HepG2 (cell line): ENCODE data around the gene MCF2L. TPM values are rescaled to one million over a fixed set of nuclear protein-coding genes. Genes with fewer than 3 reads are reported as not detected.
A peak's percentile ranks its signal among the peaks of the same experiment; 100 is the strongest.

Source experiments
- DNMT1 ChIP-seq: sonication (generic); formaldehyde crosslinking; IDR thresholded peaks from 2 replicates; pipeline ENCODE4 v1.5.1; 2020; ENCODE audit warnings: mild to moderate bottlenecking, missing genetic modification reagents
- ELF3 ChIP-seq: IDR thresholded peaks from 2 replicates; pipeline ENCODE4 v1.6.1; 2016; ENCODE audit warnings: missing genetic modification reagents, missing compliant biosample characterization
- ETV6 ChIP-seq: sonication (generic); formaldehyde crosslinking; conservative IDR thresholded peaks from 2 replicates; pipeline ENCODE4 v1.4.0; 2020; ENCODE audit warnings: missing genetic modification reagents
- GABPA ChIP-seq, 2 experiments: IDR thresholded peaks; 2 replicates each; pipeline ENCODE4 v1.6.1; 2011 to 2016; ENCODE audit warnings: low read depth in 2 of 2, low read length in 1 of 2, missing biosample characterization in 1 of 2, missing genetic modification characterization in 1 of 2
- HDAC1 ChIP-seq: sonication (generic); formaldehyde crosslinking; IDR thresholded peaks from 2 replicates; pipeline ENCODE4 v1.5.1; 2020; ENCODE audit warnings: mild to moderate bottlenecking, missing genetic modification reagents
- HNRNPK ChIP-seq: fragments of 200-400 bp; formaldehyde crosslinking; IDR thresholded peaks from 2 replicates; pipeline ENCODE4 v1.6.1; 2018; ENCODE audit warnings: low read length, low read depth, moderate library complexity, mild to moderate bottlenecking; ENCODE audit not compliant: poor library complexity, severe bottlenecking
- JUN ChIP-seq: sonication (generic); formaldehyde crosslinking; IDR thresholded peaks from 2 replicates; pipeline ENCODE4 v1.4.0; 2020; ENCODE audit warnings: mild to moderate bottlenecking, missing genetic modification reagents
- KDM2A ChIP-seq: sonication (generic); formaldehyde crosslinking; IDR thresholded peaks from 2 replicates; pipeline ENCODE4 v1.4.0; 2020; ENCODE audit warnings: low read depth, missing genetic modification reagents, borderline replicate concordance
- KDM4B ChIP-seq: sonication (generic); formaldehyde crosslinking; IDR thresholded peaks from 2 replicates; pipeline ENCODE4 v1.4.0; 2020; ENCODE audit warnings: missing genetic modification reagents
- MAFK ChIP-seq, 2 experiments: IDR thresholded peaks in 1 of 2; conservative IDR thresholded peaks in 1 of 2; 2 replicates each; pipeline ENCODE4 v1.6.1; 2011; ENCODE audit warnings: improper control_type of control experiment in 2 of 2, low read length in 2 of 2
- MIER3 ChIP-seq: IDR thresholded peaks from 2 replicates; pipeline ENCODE4 v1.6.1; 2016; ENCODE audit warnings: missing compliant biosample characterization, borderline replicate concordance
- MTA1 ChIP-seq: sonication (generic); formaldehyde crosslinking; IDR thresholded peaks from 2 replicates; pipeline ENCODE4 v1.4.0; 2020; ENCODE audit warnings: missing genetic modification reagents, mild to moderate bottlenecking, borderline replicate concordance
- NFATC3 ChIP-seq: sonication (generic); formaldehyde crosslinking; IDR thresholded peaks from 2 replicates; pipeline ENCODE4 v1.5.1; 2020; ENCODE audit warnings: mild to moderate bottlenecking, missing genetic modification reagents
- NFIC ChIP-seq: IDR thresholded peaks from 2 replicates; pipeline ENCODE4 v1.6.1; 2012; ENCODE audit warnings: mild to moderate bottlenecking, low read length, inconsistent platforms
- PLRG1 ChIP-seq: fragments of 450-650 bp; conservative IDR thresholded peaks from 2 replicates; pipeline ENCODE4 v1.6.1; 2016
- RFX3 ChIP-seq: IDR thresholded peaks from 2 replicates; pipeline ENCODE4 v1.6.1; 2016; ENCODE audit warnings: missing biosample characterization, missing genetic modification reagents
- RFXAP ChIP-seq: sonication (generic); formaldehyde crosslinking; IDR thresholded peaks from 2 replicates; pipeline ENCODE4 v1.4.0; 2020; ENCODE audit warnings: missing genetic modification reagents, borderline replicate concordance
- RNF219 ChIP-seq: sonication (generic); formaldehyde crosslinking; IDR thresholded peaks from 2 replicates; pipeline ENCODE4 v1.5.0; 2020; ENCODE audit warnings: mild to moderate bottlenecking, missing genetic modification reagents
- ZNF326 ChIP-seq: sonication (generic); formaldehyde crosslinking; IDR thresholded peaks from 2 replicates; pipeline ENCODE4 v1.4.0; 2020; ENCODE audit warnings: missing genetic modification reagents, borderline replicate concordance
- ZNF337 ChIP-seq: sonication (generic); formaldehyde crosslinking; IDR thresholded peaks from 2 replicates; pipeline ENCODE4 v1.5.1; 2020; ENCODE audit warnings: missing genetic modification reagents, low read depth, mild to moderate bottlenecking, borderline replicate concordance
- ZNF563 ChIP-seq: sonication (generic); formaldehyde crosslinking; IDR thresholded peaks from 2 replicates; pipeline ENCODE4 v1.8.0; 2022; ENCODE audit warnings: mild to moderate bottlenecking, moderate library complexity, missing genetic modification reagents
- ZNF598 ChIP-seq: sonication (generic); formaldehyde crosslinking; IDR thresholded peaks from 2 replicates; pipeline ENCODE4 v1.5.1; 2020; ENCODE audit warnings: mild to moderate bottlenecking, missing genetic modification reagents, borderline replicate concordance
- ZNF841 ChIP-seq: sonication (generic); formaldehyde crosslinking; IDR thresholded peaks from 2 replicates; pipeline ENCODE4 v1.8.1; 2023; ENCODE audit warnings: missing genetic modification reagents, borderline replicate concordance
- polyA plus RNA-seq, 8 experiments: library from polyadenylated mRNA; depleted of rRNA in 3 of 8; stranded (reverse) in 7 of 8; unstranded in 1 of 8; fragments of >200 nt; fragmentation: Illumina TruSeq in 4 of 8; extraction: Trizol in 4 of 8; gene quantifications; 2 replicates each; pipeline versions ENCODE4 v1.2.1 to v1.2.3, GENCODE V29; 2011 to 2016; ENCODE audit warnings: low read depth in 4 of 8, missing spikeins in 1 of 8, mixed read lengths in 1 of 8; ENCODE audit not compliant: insufficient read depth in 1 of 8
- total RNA-seq, 5 experiments: library from RNA; depleted of rRNA; stranded (reverse); fragments of >200 nt; fragmentation: Illumina TruSeq; extraction: Trizol; gene quantifications; 2 replicates each; pipeline ENCODE4 v1.2.3, GENCODE V29; 2016; ENCODE audit warnings: low read depth in 1 of 5
- TF ChIP-seq, protein P1 (sequence below): sonication (generic); formaldehyde crosslinking; conservative IDR thresholded peaks from 2 replicates; pipeline ENCODE4 v1.4.0; 2020; ENCODE audit warnings: missing genetic modification reagents
- TF ChIP-seq, protein P2 (sequence below): sonication (generic); formaldehyde crosslinking; IDR thresholded peaks from 2 replicates; pipeline ENCODE4 v1.4.0; 2020; ENCODE audit warnings: missing genetic modification reagents; ENCODE audit errors: not compliant biosample characterization

MCF2L gene
- total and polyA plus RNA-seq, 2 of the 13 experiments (the other 11 are each of a cell fraction or from before 2014, with no cell fraction given) = 19.4 to 28.4 TPM

DNA sequence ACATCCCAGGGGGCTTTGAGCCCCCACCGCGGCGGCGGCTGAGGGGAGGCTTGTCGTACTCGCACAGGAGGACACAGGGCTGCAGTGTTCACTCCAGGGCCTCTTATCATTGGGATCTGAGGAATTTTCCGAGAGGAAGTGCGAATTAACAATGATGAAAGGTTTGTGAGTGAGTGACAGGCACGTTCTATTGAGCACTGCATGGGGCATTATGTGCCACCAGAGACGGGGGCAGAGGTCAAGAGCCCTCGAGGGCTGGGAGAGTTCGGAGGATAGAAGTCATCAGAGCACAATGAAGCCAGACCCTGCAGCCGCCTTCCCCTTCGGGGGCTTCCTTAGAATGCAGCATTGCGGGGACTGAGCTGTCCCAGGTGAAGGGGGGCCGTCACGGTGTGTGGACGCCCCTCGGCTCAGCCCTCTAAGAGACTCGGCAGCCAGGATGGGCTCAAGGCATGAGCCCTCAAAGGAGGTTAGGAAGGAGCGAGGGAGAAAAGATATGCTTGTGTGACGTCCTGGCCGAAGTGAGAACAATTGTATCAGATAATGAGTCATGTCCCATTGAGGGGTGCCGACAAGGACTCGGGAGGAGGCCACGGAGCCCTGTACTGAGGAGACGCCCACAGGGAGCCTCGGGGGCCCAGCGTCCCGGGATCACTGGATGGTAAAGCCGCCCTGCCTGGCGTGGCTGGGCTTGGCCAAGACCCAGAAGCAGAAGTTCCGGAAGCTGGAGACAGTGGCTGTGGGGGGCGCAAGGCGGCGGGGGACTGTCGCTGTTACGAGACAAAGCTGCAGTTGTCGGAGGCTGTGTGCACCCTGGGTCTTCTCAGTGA, 53.9 kb downstream of the MCF2L start (continued):
- no peak for TF ChIP-seq RNF219 (CRISPR knock-in tag)
- TF ChIP-seq RFXAP (CRISPR knock-in tag) = 0 out of 2 replicates have a peak, but pooled peaks have one; percentile 63
- TF ChIP-seq ELF3 (CRISPR knock-in tag) = peak; percentile 89
- no peak for TF ChIP-seq ZNF563
- TF ChIP-seq KDM4B = 0 out of 2 replicates have a peak, but pooled peaks have one; percentile 64
- TF ChIP-seq, protein P1, sequence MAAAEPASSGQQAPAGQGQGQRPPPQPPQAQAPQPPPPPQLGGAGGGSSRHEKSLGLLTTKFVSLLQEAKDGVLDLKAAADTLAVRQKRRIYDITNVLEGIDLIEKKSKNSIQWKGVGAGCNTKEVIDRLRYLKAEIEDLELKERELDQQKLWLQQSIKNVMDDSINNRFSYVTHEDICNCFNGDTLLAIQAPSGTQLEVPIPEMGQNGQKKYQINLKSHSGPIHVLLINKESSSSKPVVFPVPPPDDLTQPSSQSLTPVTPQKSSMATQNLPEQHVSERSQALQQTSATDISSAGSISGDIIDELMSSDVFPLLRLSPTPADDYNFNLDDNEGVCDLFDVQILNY (CRISPR knock-in tag) = no peak
- TF ChIP-seq RFX3 (CRISPR knock-in tag) = no peak
- no peak for TF ChIP-seq ZNF326
- TF ChIP-seq, protein P2, sequence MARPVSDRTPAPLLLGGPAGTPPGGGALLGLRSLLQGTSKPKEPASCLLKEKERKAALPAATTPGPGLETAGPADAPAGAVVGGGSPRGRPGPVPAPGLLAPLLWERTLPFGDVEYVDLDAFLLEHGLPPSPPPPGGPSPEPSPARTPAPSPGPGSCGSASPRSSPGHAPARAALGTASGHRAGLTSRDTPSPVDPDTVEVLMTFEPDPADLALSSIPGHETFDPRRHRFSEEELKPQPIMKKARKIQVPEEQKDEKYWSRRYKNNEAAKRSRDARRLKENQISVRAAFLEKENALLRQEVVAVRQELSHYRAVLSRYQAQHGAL (CRISPR knock-in tag) = no peak
- 0 out of 2 replicates have a peak, but pooled peaks have one; percentile 40 for TF ChIP-seq KDM2A (CRISPR knock-in tag)
- peak; percentile 75 for TF ChIP-seq ETV6 (CRISPR knock-in tag)
- TF ChIP-seq NFIC = peak; percentile 80; the same call in 1 of the 2 replicates
- TF ChIP-seq ZNF337 (CRISPR knock-in tag) = no peak
- no peak for TF ChIP-seq DNMT1 (CRISPR knock-in tag)
- no peak for TF ChIP-seq MAFK (conservative IDR thresholded peaks at IDR 0.05 in 1 of 2, IDR thresholded peaks at IDR 0.05 in 1 of 2; ENCODE audit: low read length in 2 of 2)
- peak; percentile 83 for TF ChIP-seq HDAC1
- peak; percentile 75; the same call in 1 of the 2 replicates for TF ChIP-seq MTA1
- no peak; the same call in 1 of the 2 replicates for TF ChIP-seq ZNF598 (CRISPR knock-in tag)
- no peak for TF ChIP-seq PLRG1
- TF ChIP-seq ZNF841 (CRISPR knock-in tag) = no peak
- TF ChIP-seq MIER3 (CRISPR knock-in tag) = peak; percentile 77; the same call in 1 of the 2 replicates
- no peak for TF ChIP-seq HNRNPK
- no peak for TF ChIP-seq NFATC3 (CRISPR knock-in tag)
- TF ChIP-seq JUN (CRISPR knock-in tag) = 0 out of 2 replicates have a peak, but pooled peaks have one; percentile 30
- no peak for TF ChIP-seq GABPA (IDR thresholded peaks at IDR 0.05; ENCODE audit: low read depth, low read length)
- TF ChIP-seq GABPA (CRISPR knock-in tag; IDR thresholded peaks at IDR 0.05; ENCODE audit: low read depth) = no peak
